Thyroid gland (tissue), 4 donors: Measurements from ENCODE around the gene BATF.

Source experiments
- CTCF ChIP-seq, 6 experiments: fragments of 200-600 bp in 3 of 6; fragments of 450-650 bp in 3 of 6; sonication (generic) in 3 of 6; IDR thresholded peaks; one replicate each; pipeline ENCODE4 v1.5.1; 2016 to 2019; ENCODE audit warnings: antibody characterized with exemption in 6 of 6, mild to moderate bottlenecking in 2 of 6, inconsistent platforms in 1 of 6, moderate library complexity in 1 of 6
- POLR2A ChIP-seq, 2 donors: fragments of 450-650 bp; IDR thresholded peaks; one replicate each; pipeline ENCODE4 v1.6.1; 2017; ENCODE audit warnings: antibody characterized with exemption in 2 of 2, mild to moderate bottlenecking in 2 of 2, moderate library complexity in 1 of 2

- TF ChIP-seq CTCF (IDR thresholded peaks at IDR 0.05) (no peak), POLR2A (IDR thresholded peaks at IDR 0.05) (no peak)
Measured at GRCh38 chr14:75521415-75522199, 662 bp upstream of the BATF start.
